ENCODE data around the gene ARRDC2. TPM values are rescaled to one million over a fixed set of nuclear protein-coding genes. Genes with fewer than 3 reads are reported as not detected.

ARRDC2 gene
- total and polyA plus RNA-seq, 9 of the 15 experiments (the other 6 are each of a cell fraction or from before 2014, with no cell fraction given), result 1.9 to 27.4 (median 15.2) TPM

GRCh38 chr19:18046059-18046718 is 38.2 kb downstream of the ARRDC2 start (continued):
- no peak for TF ChIP-seq SRSF1 (IDR thresholded peaks at IDR 0.05; ENCODE audit: low read depth, low read length)
- no peak for TF ChIP-seq EHMT2 (IDR thresholded peaks at IDR 0.05)
- TF ChIP-seq SREBF1 (IDR thresholded peaks at IDR 0.05; ENCODE audit: borderline replicate concordance, low read depth, low read length), result no peak
- no peak for TF ChIP-seq RBM17 (IDR thresholded peaks at IDR 0.05; ENCODE audit: borderline replicate concordance, low read depth, low read length)
- no peak for TF ChIP-seq CHD2 (IDR thresholded peaks at IDR 0.05; ENCODE audit: low read depth, low read length)
- TF ChIP-seq PRPF4 (IDR thresholded peaks at IDR 0.05; ENCODE audit: insufficient read depth, low read depth, low read length, poor library complexity, severe bottlenecking), result no peak
- TF ChIP-seq JUN (IDR thresholded peaks at IDR 0.05; ENCODE audit: borderline replicate concordance, low read depth, low read length), result peak; percentile 59; the same call in 1 of the 2 replicates
- TF ChIP-seq JUN (CRISPR knock-in tag; IDR thresholded peaks at IDR 0.05; ENCODE audit: borderline replicate concordance), result no peak
- no peak for TF ChIP-seq TBL1XR1 (IDR thresholded peaks at IDR 0.05; ENCODE audit: low read length in 2 of 2)
- TF ChIP-seq, protein P1, sequence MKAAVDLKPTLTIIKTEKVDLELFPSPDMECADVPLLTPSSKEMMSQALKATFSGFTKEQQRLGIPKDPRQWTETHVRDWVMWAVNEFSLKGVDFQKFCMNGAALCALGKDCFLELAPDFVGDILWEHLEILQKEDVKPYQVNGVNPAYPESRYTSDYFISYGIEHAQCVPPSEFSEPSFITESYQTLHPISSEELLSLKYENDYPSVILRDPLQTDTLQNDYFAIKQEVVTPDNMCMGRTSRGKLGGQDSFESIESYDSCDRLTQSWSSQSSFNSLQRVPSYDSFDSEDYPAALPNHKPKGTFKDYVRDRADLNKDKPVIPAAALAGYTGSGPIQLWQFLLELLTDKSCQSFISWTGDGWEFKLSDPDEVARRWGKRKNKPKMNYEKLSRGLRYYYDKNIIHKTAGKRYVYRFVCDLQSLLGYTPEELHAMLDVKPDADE (conservative IDR thresholded peaks at IDR 0.05; ENCODE audit: control insufficient read depth, low read depth, low read length), result no peak
- peak; percentile 78 for TF ChIP-seq JUND (IDR thresholded peaks at IDR 0.05; ENCODE audit: borderline replicate concordance, low read depth, low read length)
- TF ChIP-seq JUND (tag; IDR thresholded peaks at IDR 0.05; ENCODE audit: borderline replicate concordance, low read depth, low read length), result peak; percentile 78; the same call in 2 of the 3 replicates
- TF ChIP-seq NR2C1 (IDR thresholded peaks at IDR 0.05), result no peak
- TF ChIP-seq NR2C1 (tag; IDR thresholded peaks at IDR 0.05), result no peak
- no peak for TF ChIP-seq ZBTB49 (CRISPR knock-in tag; IDR thresholded peaks at IDR 0.05; ENCODE audit: borderline replicate concordance)
- no peak for TF ChIP-seq STAT5A (IDR thresholded peaks at IDR 0.05; ENCODE audit: borderline replicate concordance, low read length)
- TF ChIP-seq TAF7 (tag; IDR thresholded peaks at IDR 0.05), result no peak
- peak; percentile 71 for TF ChIP-seq ARID1B (IDR thresholded peaks at IDR 0.05)
- no peak for TF ChIP-seq L3MBTL2 (IDR thresholded peaks at IDR 0.05)
- TF ChIP-seq CBFA2T2 (conservative IDR thresholded peaks at IDR 0.05), result peak; percentile 13; the same call in 1 of the 2 replicates
- TF ChIP-seq ARID4B (CRISPR knock-in tag; IDR thresholded peaks at IDR 0.05), result no peak
